Endothelial cell of umbilical vein (primary cell): ENCODE data around the gene KRT79.

Experiments
- CTCF ChIP-seq, 2 donors: IDR thresholded peaks; 1 replicate in 1 of 2; 2 replicates in 1 of 2; pipeline ENCODE4 v1.5.1; 2011; ENCODE audit warnings: low read length in 2 of 2, mild to moderate bottlenecking in 2 of 2, moderate library complexity in 2 of 2, control low read depth in 1 of 2, inconsistent platforms in 1 of 2, low read depth in 1 of 2; ENCODE audit not compliant: insufficient read depth in 1 of 2; ENCODE audit errors: extremely low read depth in 1 of 2
- EZH2 ChIP-seq: IDR thresholded peaks from 2 replicates; pipeline ENCODE4 v1.6.1; 2012; ENCODE audit warnings: borderline replicate concordance, low read depth, mild to moderate bottlenecking, moderate library complexity, low read length, inconsistent platforms; ENCODE audit not compliant: severe bottlenecking
- GATA2 ChIP-seq: IDR thresholded peaks from 2 replicates; pipeline ENCODE4 v1.7.0; 2011; ENCODE audit warnings: low read depth, mild to moderate bottlenecking, moderate library complexity, mixed read lengths, low read length; ENCODE audit not compliant: insufficient read length, insufficient read depth
- MAX ChIP-seq: IDR thresholded peaks from 2 replicates; pipeline ENCODE4 v1.6.1; 2011; ENCODE audit not compliant: insufficient read depth, insufficient read length
- POLR2A ChIP-seq: IDR thresholded peaks from 2 replicates; pipeline ENCODE4 v1.6.1; 2012; ENCODE audit warnings: low read depth, mild to moderate bottlenecking, control low read depth, low read length
- POLR2AphosphoS5 ChIP-seq: IDR thresholded peaks from 2 replicates; pipeline ENCODE4 v1.6.1; 2012; ENCODE audit warnings: low read depth, mild to moderate bottlenecking, control low read depth, low read length, moderate library complexity; ENCODE audit not compliant: insufficient read depth

- TF ChIP-seq CTCF (IDR thresholded peaks at IDR 0.05; ENCODE audit: extremely low read depth in 1 of 2, insufficient read depth in 1 of 2, low read depth in 1 of 2, low read length in 2 of 2) = no peak
- no peak for TF ChIP-seq POLR2AphosphoS5
- TF ChIP-seq POLR2A = no peak
- TF ChIP-seq EZH2 = no peak
- no peak for TF ChIP-seq MAX
- no peak for TF ChIP-seq GATA2
These were observed 15.2 kb downstream of the KRT79 start for GRCh38 chr12:52818887-52819420.
